Astrocyte of the cerebellum (primary cell): ENCODE data around the gene VGLL4.
"Not testable (repeated sequence)": the region's sequence is repeated elsewhere in the genome, so short reads cannot be mapped to it uniquely, and the experiment has no call there.

Experiments used
- DNase-seq: peaks from one replicate; pipeline ENCODE4 v3.0.0-alpha.2; 2011; ENCODE audit warnings: low read depth
- H3K4me3 ChIP-seq: 2 replicates; pipeline ENCODE4 v1.5.1; 2011; ENCODE audit warnings: mild to moderate bottlenecking, low read depth, low read length, moderate library complexity
- in situ Hi-C: cut with HindIII; loops from 2 replicates; pipeline ENCODE4 v1.10.0; 2017; ENCODE audit warnings: low sequenced_read_pairs
- TF ChIP-seq, protein P1 (sequence below): IDR thresholded peaks from 2 replicates; pipeline ENCODE4 v1.5.1; 2012; ENCODE audit warnings: low read length, low read depth, moderate library complexity, mild to moderate bottlenecking; ENCODE audit errors: missing control alignments

The VGLL4 gene

DNA sequence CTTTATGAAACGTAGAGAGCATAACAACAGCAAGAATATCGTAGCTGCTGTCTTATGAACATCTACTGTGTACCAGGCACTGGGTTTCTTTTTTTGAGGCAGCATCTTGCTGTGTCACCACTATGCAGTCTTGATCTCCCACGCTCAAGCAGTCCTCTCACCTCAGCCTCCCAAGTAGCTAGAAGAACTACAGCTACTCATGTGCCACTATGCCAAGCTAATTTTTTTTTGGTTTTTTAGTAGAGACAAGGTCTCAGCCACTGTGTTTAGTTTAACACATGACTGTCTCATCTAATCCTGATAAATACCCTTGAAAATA, 129.9 kb downstream of the VGLL4 start:
- TF ChIP-seq, protein P1, sequence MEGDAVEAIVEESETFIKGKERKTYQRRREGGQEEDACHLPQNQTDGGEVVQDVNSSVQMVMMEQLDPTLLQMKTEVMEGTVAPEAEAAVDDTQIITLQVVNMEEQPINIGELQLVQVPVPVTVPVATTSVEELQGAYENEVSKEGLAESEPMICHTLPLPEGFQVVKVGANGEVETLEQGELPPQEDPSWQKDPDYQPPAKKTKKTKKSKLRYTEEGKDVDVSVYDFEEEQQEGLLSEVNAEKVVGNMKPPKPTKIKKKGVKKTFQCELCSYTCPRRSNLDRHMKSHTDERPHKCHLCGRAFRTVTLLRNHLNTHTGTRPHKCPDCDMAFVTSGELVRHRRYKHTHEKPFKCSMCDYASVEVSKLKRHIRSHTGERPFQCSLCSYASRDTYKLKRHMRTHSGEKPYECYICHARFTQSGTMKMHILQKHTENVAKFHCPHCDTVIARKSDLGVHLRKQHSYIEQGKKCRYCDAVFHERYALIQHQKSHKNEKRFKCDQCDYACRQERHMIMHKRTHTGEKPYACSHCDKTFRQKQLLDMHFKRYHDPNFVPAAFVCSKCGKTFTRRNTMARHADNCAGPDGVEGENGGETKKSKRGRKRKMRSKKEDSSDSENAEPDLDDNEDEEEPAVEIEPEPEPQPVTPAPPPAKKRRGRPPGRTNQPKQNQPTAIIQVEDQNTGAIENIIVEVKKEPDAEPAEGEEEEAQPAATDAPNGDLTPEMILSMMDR: no peak

GRCh38 chr3:11513125-11513816, 130.4 kb downstream of the VGLL4 start:
- DNase-seq, in situ Hi-C loops, H3K4me3 ChIP-seq: not testable (repeated sequence)

More for the DNA sequence above, 129.9 kb downstream of the VGLL4 start:
- in situ Hi-C loops: no loop called here
- no peak for DNase-seq
- no peak overlapping the region for H3K4me3 ChIP-seq

DNA sequence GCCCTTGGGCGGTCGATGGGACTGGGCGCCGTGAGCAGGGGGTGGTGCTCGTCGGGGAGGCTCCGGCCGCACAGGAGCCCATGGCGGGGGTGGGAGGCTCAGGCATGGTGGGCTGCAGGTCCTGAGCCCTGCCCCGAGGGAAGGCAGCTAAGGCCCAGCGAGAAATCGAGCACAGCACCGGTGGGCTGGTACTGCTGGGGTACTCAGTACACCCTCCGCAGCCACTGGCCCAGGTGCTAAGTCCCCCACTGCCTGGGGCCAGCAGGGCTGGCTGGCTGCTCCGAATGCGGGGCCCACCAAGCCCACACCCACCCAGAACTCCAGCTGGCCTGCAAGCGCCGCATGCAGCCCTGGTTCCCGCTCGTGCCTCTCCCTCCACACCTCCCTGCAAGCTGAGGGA, 132.1 kb downstream of the VGLL4 start:
- DNase-seq, in situ Hi-C loops, H3K4me3 ChIP-seq: not testable (repeated sequence)

GRCh38 chr3:11510356-11510755, 133.4 kb downstream of the VGLL4 start:
- TF ChIP-seq, protein P1: no peak

GRCh38 chr3:11510001-11510340, 133.7 kb downstream of the VGLL4 start:
- in situ Hi-C loops: no loop called here
- TF ChIP-seq, protein P1: no peak
- no peak overlapping the region for H3K4me3 ChIP-seq
- no peak for DNase-seq

More at GRCh38 chr3:11510356-11510755, 133.4 kb downstream of the VGLL4 start:
- no peak for DNase-seq
- H3K4me3 ChIP-seq: no peak overlapping the region
- in situ Hi-C loops: no loop called here

- TF ChIP-seq, protein P1: peak; percentile 32
- H3K4me3 ChIP-seq: no peak overlapping the region
- in situ Hi-C loops: no loop called here
- DNase-seq: peak; percentile 84
Observed at GRCh38 chr3:11509173-11510000, 134.3 kb downstream of the VGLL4 start.

GRCh38 chr3:11508346-11509172, 135.2 kb downstream of the VGLL4 start:
- no peak overlapping the region for H3K4me3 ChIP-seq
- in situ Hi-C loops: no loop called here
- DNase-seq: no peak
- TF ChIP-seq, protein P1: no peak
